ENCODE data around the gene HPS1.

GRCh38 chr10:98481404-98481945 is 34.7 kb upstream of the HPS1 start:
- no peak for TF ChIP-seq POLR2A (IDR thresholded peaks at IDR 0.05)
- no peak for TF ChIP-seq CTCF (IDR thresholded peaks at IDR 0.05)
